HG02884 (cell line): Measurements from ENCODE around the gene GAREM1.
"Not testable (repeated sequence)": the region's sequence is repeated elsewhere in the genome, so short reads cannot be mapped to it uniquely, and the experiment has no call there.

Experiments
- ATAC-seq: cut with Tn5 transposase; IDR thresholded peaks from one replicate; pipeline ENCODE4 v1.9.1; 2021; ENCODE audit warnings: mild to moderate bottlenecking, moderate library complexity; ENCODE audit not compliant: unreplicated experiment

The GAREM1 gene

GRCh38 chr18:32470714-32471633, at the start of gene GAREM1:
GAREM1 (minus strand) TSS chr18:32470882; CDS start chr18:32470428, 454 bp downstream.
- ATAC-seq, result peak; percentile 93

DNA sequence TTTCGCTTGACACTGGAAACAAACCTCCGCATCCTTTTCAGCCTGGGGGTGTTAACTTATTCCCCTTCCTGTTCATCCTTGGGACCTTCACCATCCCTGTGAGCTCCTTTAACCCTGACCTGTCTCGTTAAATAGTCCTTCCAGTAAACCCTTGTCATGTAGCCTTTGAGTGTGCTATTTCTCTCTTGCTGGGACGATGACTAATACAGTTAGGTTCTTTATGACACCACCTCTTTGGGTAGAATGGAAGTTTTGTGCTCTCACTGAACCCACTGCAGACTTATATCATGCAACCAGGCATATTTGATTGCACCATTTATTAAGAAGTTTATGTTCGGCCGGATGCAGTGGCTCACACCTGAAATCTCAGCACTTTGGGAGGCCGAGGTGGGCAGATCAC, 40.5 kb upstream of the GAREM1 start:
- ATAC-seq, result no peak

GRCh38 chr18:32509111-32509510, 38.4 kb upstream of the GAREM1 start:
- ATAC-seq, result no peak

GRCh38 chr18:32507093-32507492, 36.4 kb upstream of the GAREM1 start:
- no peak for ATAC-seq

GRCh38 chr18:32502014-32502413, 31.3 kb upstream of the GAREM1 start:
- ATAC-seq, result no peak

- not testable (repeated sequence) for ATAC-seq
Observed at GRCh38 chr18:32501242-32501641, 30.6 kb upstream of the GAREM1 start.

- no peak for ATAC-seq
Observed at GRCh38 chr18:32483002-32483401, 12.3 kb upstream of the GAREM1 start.

DNA sequence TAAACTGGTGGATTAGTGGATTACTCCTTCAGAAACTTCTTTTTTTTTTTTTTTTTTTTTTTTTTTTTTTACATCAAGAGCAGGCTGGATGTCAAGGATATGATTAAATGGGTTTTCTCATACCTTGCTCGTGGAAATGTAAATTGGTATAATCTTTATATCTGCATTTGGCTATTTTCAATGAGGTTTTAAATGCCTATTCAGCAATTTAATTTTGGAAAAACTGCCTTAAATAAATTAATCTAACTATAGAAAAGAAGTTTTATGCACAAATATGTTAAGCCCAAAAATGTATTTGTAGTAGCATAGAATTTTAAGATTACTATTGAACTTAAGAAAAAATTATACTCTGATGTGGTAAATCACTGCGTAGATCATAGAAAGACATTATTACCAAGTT, 11.4 kb upstream of the GAREM1 start:
- no peak for ATAC-seq

- no peak for ATAC-seq
Observed at GRCh38 chr18:32480581-32480980, 9.9 kb upstream of the GAREM1 start.

DNA sequence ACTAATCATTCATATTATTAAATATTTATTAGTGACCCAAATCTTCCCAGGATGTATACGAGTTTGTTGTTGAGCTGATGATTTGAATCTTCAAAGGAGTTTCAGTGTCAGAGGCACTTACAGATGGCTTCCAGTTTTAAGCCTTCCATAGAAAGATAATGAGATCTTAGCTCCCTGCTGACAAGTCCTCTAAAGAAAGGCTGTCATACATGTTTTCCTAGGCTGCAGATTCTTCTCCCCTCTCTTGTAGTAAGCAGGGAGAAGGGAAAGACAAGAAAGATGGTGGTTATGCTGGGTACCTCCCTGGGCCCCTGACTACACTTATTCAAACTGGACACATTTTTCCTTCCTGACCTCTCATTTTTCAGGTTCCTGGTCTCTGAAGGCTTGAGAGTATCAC, 8.1 kb upstream of the GAREM1 start:
- ATAC-seq, result no peak

- no peak for ATAC-seq
Observed at GRCh38 chr18:32478317-32478716, 7.6 kb upstream of the GAREM1 start.

DNA sequence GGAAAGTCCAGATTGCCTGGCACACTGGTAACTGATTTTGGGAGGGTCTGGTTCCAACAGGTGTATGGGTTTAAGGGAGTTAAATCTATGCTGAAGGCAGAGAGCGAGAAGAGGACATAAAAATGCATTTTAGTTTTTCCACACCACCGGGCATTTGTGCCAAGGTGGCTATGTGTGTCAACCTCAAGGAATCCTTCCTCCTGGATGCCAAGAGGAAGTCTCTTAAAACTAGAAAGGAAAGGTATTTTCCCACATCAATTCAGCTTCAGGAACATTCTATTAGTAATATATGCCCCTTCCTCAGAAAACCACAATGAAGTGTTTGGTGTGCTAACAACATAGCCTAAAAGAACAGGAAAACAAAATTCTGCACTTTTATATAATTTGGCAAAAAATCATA, 5.4 kb upstream of the GAREM1 start:
- no peak for ATAC-seq

DNA sequence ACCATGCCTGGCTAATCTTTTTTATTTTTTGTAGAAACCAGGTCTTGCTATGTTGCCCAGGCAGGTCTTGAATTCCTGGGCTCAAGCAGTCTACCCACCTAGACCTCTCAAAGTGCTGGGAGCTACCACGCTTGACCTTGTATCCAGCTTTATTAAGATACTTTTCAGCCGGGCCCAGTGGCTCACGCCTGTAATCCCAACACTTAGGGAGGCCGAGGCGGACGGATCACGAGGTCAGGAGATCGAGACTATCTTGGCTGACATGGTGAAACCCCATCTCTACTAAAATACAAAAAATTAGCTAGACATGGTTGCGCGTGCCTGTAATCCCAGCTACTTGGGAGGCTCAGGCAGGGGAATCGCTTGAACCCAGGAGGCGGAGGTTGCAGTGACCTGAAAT, 4.4 kb upstream of the GAREM1 start:
- ATAC-seq, result not testable (repeated sequence)

DNA sequence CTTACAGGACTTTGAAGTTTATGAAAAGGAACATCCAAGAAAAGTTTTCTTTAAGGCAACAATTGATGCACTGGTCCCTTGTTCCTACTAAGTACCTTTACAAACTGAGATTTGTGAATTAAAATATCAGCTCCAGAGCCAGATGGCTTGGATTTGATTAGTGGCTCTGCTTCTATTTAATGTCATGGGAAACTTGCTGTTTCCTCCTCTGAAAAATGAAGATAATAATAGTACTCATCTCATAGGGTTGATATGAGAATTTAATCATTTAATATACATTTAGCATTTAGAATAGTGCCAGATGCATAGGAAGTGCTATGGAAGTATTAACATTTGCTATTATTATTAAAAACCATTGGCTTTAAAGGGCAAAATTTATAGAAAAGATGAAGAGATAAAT, 2.6 kb upstream of the GAREM1 start:
- ATAC-seq, result no peak

DNA sequence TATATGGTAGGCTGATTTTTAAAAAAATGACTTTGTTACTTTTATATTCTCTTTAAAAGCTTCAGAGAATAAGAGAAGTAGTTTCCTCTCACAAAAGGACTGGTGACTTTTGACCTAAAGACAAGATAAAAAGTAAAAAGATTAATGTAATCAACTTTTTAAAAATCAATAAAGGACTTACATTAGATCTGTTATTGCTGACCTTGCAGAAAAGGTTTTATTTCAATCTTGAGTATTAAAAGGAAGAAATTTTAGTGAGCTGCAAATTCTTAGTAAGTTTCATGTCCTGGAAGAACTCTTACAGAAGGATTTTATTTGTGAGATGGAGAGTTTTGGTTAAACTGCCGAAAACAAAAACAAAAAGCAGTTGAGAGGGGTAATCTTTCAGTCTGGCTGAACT, 2.2 kb upstream of the GAREM1 start:
- no peak for ATAC-seq

DNA sequence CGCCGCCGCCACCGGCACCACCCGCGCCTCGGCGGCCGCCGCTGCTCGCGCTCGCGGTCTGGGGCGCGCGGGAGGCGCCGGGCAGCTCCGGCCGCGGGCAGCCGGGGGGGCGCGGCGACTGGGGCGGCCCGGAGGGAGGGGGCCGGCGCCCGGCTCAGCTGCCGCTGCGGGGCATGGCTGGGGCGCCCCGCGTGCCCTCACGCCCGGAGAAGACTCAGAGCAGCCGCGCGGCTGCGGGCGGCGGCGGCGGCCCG, 295 bp downstream of the GAREM1 start:
- ATAC-seq, result no peak

DNA sequence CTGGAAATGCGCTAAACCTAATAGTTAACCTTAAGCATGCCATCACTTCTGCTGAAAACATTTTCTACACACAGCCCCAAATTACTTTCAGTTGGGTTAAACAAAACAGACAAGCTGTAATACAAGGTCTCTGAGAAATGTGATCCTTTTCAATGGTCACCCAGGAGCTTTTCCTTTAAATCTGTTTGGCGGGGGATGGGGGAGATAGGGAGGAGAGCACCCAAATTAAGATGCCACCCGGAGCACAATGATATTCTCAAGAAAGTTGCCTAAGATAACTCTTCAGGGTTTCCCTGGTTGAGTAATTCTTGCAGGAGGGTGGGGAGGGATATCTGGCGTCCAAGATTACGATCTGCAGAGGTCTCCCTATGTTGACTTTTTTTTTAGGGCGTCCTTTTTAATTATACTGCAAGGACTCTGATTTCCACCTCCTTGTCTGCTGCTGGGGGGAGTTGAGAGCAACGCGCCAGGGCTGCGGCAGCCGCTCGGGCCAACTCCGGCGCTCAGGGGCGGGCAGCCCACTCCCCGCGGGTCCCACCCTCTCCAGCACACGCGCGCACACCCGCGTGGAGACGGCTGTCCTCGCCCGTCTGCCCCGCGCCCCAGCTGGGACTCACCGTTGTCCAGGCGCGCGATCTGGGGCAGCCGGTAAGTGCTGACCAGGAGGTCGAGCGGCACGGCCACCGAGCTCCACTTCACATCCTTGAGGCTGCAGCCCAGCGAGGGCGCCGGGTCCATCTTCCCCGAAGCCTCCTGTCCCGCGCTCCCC, 807 bp downstream of the GAREM1 start:
- no peak for ATAC-seq

DNA sequence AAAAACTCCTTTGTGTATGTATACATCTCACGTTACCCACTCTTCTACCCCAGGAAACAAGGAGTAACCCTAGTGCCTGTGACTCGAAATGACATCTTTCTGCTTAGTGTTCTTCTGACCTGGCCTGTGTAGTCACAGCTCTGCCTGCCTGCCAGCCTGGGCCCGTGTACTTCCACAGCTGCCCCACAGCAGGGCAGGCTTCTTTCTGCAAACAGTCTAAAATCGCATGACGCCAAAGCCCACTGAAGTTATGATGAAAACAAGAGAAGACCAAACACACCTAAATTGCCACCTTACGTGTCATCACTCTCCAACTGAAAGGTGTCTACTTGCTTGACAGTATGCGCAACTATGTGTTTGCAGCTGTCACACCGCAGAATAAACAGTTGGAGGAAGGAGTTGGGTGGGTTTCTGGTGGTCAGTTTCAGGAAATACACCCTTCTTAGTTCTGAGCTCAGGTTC, 1.5 kb downstream of the GAREM1 start:
- ATAC-seq, result no peak

- ATAC-seq, result no peak
Observed at GRCh38 chr18:32468147-32468845, 2.4 kb downstream of the GAREM1 start.

- no peak for ATAC-seq
Observed at GRCh38 chr18:32461709-32462272, 8.9 kb downstream of the GAREM1 start.

DNA sequence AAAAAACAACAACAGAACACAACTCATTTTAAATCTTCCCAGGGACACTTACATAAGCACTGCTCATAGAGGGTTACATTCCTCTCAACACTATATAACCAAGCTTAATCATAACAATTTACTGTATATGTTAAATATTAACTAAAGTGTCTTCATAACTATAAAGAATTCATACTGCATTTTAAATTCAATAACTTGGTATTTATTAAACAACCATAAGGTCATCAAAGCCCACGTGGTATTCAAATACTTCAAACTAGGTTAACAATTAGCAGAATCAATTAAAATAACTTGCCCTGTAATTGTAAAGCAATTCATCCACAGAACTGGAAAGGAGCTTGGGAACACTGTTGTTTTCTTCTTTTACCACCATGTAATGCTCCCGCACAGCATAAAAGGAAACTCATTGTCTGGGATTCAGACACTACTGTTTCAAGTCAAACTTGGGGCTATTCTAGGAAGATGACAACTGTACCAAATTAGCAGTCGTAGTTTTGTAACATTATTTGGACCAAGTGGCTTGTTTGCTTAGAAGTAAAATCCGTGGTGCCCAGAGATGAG, 10.4 kb downstream of the GAREM1 start:
- ATAC-seq, result no peak
